EH (cell line): ENCODE data around the gene TSPO.
"Not testable (repeated sequence)": the region's sequence is repeated elsewhere in the genome, so short reads cannot be mapped to it uniquely, and the experiment has no call there.

Experiments used
- DNase-seq: peaks from one replicate; pipeline ENCODE4 v3.0.0-alpha.2; 2015; ENCODE audit warnings: low read depth

Gene TSPO

GRCh38 chr22:43131773-43132501, 19.4 kb upstream of the TSPO start:
- no peak for DNase-seq

- no peak for DNase-seq
These were observed 18.0 kb upstream of the TSPO start for GRCh38 chr22:43133401-43133800.

- DNase-seq, result no peak
These were observed 16.8 kb upstream of the TSPO start for GRCh38 chr22:43134553-43134952.

- DNase-seq, result no peak
These were observed 15.8 kb upstream of the TSPO start for GRCh38 chr22:43135565-43135964.

- DNase-seq, result peak; percentile 42
These were observed 15.1 kb upstream of the TSPO start for GRCh38 chr22:43136255-43136654.

GRCh38 chr22:43136801-43137200, 14.6 kb upstream of the TSPO start:
- DNase-seq, result no peak

- DNase-seq, result peak; percentile 73
These were observed 8.3 kb upstream of the TSPO start, which contains the start of gene MCAT for GRCh38 chr22:43142880-43143562. Gene MCAT (minus strand): TSS chr22:43143398. CDS start chr22:43143348, 50 bp downstream.

GRCh38 chr22:43144949-43145348, 6.4 kb upstream of the TSPO start:
- DNase-seq, result no peak

GRCh38 chr22:43145371-43145770, 6.0 kb upstream of the TSPO start:
- DNase-seq, result not testable (repeated sequence)

GRCh38 chr22:43146332-43146731, 5.0 kb upstream of the TSPO start:
- not testable (repeated sequence) for DNase-seq

GRCh38 chr22:43147821-43148220, 3.5 kb upstream of the TSPO start:
- DNase-seq, result no peak

GRCh38 chr22:43148581-43148980, 2.8 kb upstream of the TSPO start:
- DNase-seq, result peak; percentile 13

- DNase-seq, result no peak
These were observed 590 bp upstream of the TSPO start for GRCh38 chr22:43150731-43151206.

GRCh38 chr22:43152003-43152356, 621 bp downstream of the TSPO start:
- DNase-seq, result no peak

- DNase-seq, result peak; percentile 67
These were observed 1.2 kb downstream of the TSPO start for GRCh38 chr22:43152357-43153071.

GRCh38 chr22:43153899-43154298, 2.5 kb downstream of the TSPO start:
- no peak for DNase-seq

- DNase-seq, result no peak
These were observed 3.7 kb downstream of the TSPO start for GRCh38 chr22:43154887-43155536.

GRCh38 chr22:43155789-43156188, 4.4 kb downstream of the TSPO start:
- DNase-seq, result no peak

- DNase-seq, result no peak
These were observed 5.1 kb downstream of the TSPO start for GRCh38 chr22:43156413-43156812.

- no peak for DNase-seq
These were observed 6.7 kb downstream of the TSPO start for GRCh38 chr22:43157874-43158546.

GRCh38 chr22:43158778-43159483, 7.6 kb downstream of the TSPO start:
- DNase-seq, result no peak
